Activated CD4-positive, CD25-positive, alpha-beta regulatory T cell treated with anti-CD3 and anti-CD28 coated beads, Interleukin-2, amount 50 U/mL, for 24 hours (primary cell): ENCODE data around the gene NT5C1A.

Experiments
- ATAC-seq, 2 donors: fragments of 150-1000 bp; cut with Tn5 transposase; one replicate each; pipeline ENCODE4 v1.10.0; 2021; ENCODE audit warnings: mild to moderate bottlenecking in 1 of 2, moderate library complexity in 1 of 2

The NT5C1A gene

DNA sequence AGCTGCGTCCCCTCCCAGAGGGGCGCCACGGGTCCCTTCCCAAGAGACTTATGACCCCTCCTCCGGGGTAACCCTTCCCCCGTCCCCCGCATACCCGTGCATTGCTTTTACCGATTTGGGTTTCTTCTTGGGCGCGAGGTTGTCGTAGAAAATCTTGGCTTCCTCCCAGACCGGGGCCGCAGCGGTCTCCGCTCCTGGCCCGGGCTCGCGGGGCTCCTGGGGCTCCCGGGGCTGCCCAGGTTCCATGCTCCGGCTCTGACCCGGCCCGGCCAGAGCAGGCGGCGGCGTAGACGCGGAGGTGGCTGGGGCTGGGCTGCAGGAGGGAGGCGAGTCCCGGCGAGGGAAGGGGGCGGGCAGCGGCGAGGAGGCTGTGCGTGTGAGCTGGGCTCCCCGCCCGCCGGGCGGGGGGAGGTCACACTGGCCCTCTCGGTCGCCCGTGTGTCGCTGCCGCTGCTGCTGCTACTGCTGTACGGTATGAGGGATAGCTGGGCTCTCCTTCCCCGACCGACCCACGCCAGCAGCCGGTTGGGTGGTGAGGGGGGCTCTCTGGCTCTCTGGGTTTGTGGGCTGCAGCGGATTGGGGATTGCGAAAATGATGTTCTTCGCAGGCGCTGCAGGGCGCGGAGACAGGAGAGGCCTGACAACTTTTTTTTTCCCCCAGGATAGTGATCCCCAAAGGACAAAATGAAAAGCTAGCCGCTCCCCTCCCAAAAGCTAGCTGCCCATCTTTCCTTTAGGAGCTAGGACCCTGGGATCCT is at the start of gene NT5C1A:
Gene NT5C1A, minus strand, starts transcription at position 315 of the 758 bp plus-strand sequence. Its CDS starts 69 bp downstream, at position 246.
- ATAC-seq, result peak; percentile 45 to 60

GRCh38 chr1:39721664-39722063 is 49.8 kb upstream of the NT5C1A start:
- no peak for ATAC-seq

- ATAC-seq, result peak; percentile 45 to 51
Observed at GRCh38 chr1:39720094-39720999, 48.4 kb upstream of the NT5C1A start.

DNA sequence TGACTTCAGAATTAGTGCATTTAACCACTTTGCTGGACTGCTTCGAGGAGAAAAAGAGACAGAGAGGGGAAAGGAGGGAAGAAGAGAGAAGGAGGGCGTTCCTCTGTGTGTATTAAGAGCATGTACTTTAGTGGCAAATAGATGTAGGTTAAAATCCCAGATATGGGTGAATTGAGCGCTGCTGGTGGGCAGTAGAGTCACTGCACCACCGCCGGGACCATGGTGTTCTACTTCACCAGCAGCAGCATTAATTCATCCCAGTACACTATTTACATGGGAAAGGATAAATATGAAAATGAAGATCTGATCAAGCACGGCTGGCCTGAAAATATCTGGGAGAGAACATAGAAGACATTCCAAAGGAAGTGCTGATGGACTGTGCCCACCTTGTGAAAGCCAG is 45.9 kb upstream of the NT5C1A start:
- no peak for ATAC-seq

GRCh38 chr1:39713557-39713956 is 41.6 kb upstream of the NT5C1A start:
- no peak for ATAC-seq

GRCh38 chr1:39711966-39712340 is 40.0 kb upstream of the NT5C1A start:
- no peak for ATAC-seq

DNA sequence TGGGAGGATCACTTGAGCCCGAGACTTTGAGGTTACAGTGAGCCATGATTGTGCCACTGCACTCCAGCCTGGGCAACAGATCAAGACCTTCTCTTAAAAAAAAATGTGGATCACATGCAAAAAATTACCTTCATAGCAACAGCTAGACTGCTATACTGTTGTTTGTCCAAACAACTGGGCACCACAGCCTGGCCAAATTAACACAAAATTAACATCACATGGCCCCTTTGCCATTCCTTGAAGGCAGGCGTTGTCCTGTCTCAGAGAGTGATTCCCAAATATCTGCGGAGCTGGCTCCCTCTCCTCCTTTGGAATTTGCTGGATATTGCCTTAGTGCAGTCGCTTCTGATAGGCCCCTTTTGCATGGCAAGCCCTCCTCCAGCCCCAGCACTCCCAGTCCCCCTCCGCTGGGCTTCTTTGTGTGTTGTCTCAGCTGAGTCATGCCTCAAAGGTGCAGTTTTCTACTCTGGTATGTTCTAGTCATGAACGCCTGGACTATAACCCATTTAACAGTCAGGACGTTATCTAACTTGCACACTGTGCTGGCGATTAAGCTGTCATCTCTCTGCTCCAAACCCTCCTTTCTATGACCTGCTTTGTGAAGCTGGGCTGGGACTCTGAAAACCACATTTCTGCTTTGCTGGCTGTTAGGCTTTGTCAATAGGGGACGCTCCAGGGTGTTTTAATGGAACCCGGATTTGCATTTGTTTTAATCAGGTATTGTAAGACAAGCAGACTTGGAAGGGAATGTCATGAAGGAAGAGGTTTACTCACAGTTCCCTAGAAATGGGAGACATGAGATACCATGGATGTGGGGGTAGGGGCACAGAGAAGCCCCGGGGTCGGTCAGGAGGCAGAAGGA is 39.4 kb upstream of the NT5C1A start:
- ATAC-seq, result no peak

DNA sequence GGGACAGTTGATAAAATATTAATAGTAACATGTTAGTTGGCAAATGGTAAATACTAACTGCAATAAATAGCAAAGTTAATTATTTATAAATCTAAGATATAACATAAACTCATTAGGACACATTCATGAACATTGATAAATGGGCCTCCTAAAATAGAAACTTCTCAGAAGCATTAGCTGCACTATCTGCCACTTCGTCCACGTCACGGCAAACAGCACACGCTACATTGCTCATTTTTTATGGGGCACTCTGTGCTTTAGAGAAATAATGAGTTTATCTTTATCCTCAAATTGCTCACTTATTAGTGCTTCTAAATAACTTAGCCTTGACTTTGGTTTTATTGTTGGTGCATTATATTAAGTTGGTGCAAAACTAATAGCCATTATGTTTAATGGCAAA is 35.6 kb upstream of the NT5C1A start:
- ATAC-seq, result no peak

DNA sequence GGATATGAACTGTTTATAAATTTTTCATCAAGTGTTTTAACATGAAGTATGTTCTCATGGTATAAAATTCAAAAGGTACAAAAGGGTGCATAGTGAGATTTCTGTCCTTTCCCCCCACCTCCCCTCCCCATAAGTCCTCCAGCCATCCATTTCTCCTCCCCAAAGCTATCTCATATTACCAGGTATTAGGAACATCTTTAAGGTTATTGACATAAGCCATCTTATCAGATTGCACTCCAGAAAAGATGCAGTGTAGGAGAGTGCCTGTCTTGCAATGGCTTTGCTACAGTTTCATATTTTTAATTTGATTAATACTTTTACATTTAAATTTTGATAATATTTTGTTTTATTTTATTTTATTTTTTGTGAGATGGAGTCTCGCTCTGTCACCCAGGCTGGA is 32.9 kb upstream of the NT5C1A start:
- ATAC-seq, result no peak

DNA sequence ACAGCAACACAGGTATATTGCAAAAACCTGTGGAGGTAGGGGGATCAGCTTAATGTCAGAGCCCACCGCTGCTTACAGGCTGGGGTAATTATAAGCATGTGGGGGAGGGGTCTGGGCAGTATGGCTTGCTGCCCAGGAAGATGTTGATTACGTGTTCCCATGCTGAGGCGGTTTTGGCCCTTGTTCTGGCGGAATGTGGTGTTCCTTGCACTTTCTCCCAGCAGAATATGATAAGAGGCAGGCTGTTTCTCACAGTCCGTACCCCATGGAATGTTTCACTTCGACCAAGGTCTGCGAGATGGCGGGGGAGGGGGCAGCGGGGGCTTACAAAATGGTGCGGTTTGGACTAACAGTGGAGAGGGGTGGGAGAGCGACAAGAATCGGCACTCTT is 29.1 kb upstream of the NT5C1A start:
- ATAC-seq, result no peak

DNA sequence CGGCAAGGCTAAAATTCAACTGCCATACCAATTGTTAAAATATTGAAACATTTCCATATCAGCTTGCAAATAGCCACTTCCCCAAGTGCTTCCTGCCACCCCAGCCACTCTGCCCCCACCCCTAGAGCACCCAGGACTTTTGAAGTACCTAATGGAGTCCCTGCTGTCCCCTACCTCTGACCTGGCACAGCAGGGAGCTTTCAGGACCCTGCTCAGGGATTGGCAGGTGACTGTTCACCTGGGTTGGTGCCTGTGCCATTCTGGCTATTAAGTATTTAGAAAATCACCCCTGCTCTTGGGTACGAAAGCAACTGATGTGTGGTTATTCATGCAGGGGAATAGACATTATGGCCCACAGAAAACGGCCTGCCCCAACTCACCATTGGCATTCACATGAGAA is 28.4 kb upstream of the NT5C1A start:
- no peak for ATAC-seq

GRCh38 chr1:39699419-39699818 is 27.5 kb upstream of the NT5C1A start:
- no peak for ATAC-seq

GRCh38 chr1:39698568-39698967 is 26.7 kb upstream of the NT5C1A start:
- ATAC-seq, result no peak

GRCh38 chr1:39696448-39696847 is 24.5 kb upstream of the NT5C1A start:
- ATAC-seq, result no peak

DNA sequence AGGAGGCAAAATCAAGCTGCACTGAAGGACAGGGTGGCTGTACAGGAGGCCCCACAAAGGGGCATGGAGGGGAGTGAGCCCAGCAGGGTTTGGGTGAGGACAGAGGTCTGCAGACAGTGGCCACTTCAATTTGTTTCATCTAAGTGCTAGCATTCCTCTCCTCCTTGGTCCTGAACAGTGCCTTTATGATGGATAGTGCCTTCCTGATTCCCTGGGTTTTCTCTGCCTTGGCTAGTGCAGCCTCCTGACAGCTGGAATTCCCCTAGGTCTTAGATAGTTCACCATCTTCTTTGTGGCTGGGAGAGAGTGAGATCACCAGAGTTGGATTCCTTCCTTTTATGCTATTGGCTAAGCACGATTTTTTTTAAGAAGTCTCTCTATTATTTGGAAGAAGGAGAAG is 23.1 kb upstream of the NT5C1A start:
- no peak for ATAC-seq

DNA sequence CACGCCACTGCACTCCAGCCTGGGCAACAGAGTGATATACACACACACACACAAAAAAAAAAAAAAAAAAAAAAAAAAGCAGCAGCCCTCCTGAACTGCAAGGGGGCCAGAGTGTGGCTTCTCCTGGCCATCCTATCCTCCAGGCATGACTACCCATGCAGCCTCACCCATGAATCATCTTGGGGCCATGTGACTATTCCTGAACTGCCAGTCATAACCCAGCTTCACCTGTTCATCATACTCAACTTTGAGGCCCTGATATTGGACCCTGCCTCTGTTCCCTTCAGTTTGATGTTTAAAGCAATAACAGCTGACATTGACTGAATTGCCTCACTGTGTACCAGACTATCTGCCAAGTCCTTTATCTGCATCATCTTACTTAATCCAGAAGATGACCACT is 22.1 kb upstream of the NT5C1A start:
- ATAC-seq, result peak in 1 of 2 donors; percentile 32

- ATAC-seq, result no peak
Observed at GRCh38 chr1:39692152-39693074, 20.5 kb upstream of the NT5C1A start.

- peak; percentile 94 to 96 for ATAC-seq
Observed at GRCh38 chr1:39691383-39692151, 19.7 kb upstream of the NT5C1A start, which contains the start of gene HPCAL4. Gene HPCAL4, minus strand, starts transcription at chr1:39691433. Its CDS starts 6,830 bp downstream, at chr1:39684603.

DNA sequence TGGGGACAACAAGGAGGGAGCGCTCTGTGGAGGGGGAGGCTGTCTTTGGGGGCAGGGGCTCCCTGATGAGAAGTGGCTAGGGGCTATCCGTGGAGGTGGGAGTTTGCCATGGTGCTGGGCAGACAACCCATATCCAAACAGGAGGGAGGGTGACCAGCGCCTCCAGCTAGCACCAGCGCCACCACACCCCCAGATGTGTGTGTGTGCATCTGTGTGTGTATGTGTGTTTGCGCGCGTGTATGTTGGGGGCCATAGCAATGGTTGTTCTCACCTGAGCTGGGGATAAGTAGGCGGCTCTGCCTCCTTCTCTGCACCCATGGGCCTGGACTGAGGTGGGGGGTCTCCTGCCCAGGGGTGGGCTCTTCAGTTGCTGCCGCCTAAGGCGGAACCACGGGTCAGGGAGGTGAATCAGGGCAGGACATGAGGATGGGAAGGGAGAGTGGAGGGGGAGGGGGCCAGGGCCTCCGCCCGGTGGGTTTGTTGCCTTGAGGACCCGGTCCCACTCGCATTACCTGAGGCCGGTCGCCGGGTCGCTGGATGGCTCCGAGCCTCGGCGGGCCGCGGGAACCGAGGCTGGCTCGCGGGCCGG is 19.0 kb upstream of the NT5C1A start:
- no peak for ATAC-seq

DNA sequence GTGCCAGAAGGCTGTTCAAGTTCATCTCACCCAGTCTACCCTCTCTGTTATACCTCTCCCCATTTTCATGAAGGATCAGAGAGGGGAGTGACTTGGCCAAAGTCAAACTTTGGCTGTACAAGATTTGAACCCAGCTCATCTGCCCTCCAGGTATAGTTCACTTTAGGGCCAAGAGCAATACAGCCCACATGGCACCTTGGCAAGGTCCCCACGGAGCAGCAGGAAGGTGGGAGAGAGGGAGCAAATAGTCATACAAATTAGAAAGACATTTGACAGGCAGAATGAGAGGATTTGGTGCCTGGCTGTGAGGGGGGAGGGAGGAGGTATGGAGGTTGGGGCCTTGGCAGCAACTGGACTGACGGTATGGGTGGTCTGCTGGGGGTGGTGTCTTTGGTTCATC is 18.3 kb upstream of the NT5C1A start:
- ATAC-seq, result no peak

- ATAC-seq, result no peak
Observed at GRCh38 chr1:39689635-39690034, 17.7 kb upstream of the NT5C1A start.
